C4-2B (cell line): ENCODE data around the gene SEC14L3.

ENCODE experiments used
- ZFX ChIP-seq: fragments of 450-650 bp; IDR thresholded peaks from 2 replicates; pipeline ENCODE4 v1.6.1; 2017
- TF ChIP-seq, protein P1 (sequence below): fragments of 450-650 bp; conservative IDR thresholded peaks from 2 replicates; pipeline ENCODE4 v1.5.1; 2017; ENCODE audit warnings: mild to moderate bottlenecking

DNA sequence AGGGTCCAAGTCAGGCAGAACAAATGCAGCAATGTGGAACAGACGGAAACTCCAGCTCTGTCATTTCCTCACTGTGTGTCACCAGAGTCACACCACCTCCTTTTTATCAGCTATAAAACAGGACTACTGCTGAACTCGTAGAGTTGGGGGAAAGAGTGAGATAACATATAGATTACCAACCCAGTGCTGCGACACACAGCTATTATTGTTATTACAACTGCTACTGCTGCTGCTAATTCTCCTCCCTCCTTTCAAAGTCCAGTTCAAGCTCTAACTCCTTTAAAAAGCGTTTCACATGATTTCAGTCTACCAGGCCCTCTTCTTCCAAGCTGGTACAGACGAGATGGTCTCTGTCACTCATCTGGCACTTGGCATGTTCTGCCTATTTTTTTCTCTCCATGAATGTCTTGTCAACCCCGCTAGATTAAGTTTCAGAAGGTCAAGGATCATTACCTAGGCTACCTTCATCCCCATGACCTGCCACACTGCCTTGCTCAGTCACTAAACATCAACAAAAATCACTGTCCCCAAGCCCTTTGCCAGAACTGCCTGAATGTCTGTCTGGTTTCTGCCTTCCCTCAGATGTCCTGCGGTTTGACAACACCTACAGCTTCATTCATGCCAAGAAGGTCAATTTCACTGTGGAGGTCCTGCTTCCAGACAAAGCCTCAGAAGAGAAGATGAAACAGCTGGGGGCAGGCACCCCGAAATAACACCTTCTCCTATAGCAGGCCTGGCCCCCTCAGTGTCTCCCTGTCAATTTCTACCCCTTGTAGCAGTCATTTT, 49.9 kb downstream of the SEC14L3 start:
- no peak for TF ChIP-seq ZFX
- TF ChIP-seq, protein P1, sequence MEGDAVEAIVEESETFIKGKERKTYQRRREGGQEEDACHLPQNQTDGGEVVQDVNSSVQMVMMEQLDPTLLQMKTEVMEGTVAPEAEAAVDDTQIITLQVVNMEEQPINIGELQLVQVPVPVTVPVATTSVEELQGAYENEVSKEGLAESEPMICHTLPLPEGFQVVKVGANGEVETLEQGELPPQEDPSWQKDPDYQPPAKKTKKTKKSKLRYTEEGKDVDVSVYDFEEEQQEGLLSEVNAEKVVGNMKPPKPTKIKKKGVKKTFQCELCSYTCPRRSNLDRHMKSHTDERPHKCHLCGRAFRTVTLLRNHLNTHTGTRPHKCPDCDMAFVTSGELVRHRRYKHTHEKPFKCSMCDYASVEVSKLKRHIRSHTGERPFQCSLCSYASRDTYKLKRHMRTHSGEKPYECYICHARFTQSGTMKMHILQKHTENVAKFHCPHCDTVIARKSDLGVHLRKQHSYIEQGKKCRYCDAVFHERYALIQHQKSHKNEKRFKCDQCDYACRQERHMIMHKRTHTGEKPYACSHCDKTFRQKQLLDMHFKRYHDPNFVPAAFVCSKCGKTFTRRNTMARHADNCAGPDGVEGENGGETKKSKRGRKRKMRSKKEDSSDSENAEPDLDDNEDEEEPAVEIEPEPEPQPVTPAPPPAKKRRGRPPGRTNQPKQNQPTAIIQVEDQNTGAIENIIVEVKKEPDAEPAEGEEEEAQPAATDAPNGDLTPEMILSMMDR = no peak
